HG02852 (cell line): ENCODE data around the gene GTF2IRD2.
"Not testable (repeated sequence)": the region's sequence is repeated elsewhere in the genome, so short reads cannot be mapped to it uniquely, and the experiment has no call there.

Experiments used
- ATAC-seq: cut with Tn5 transposase; IDR thresholded peaks from one replicate; pipeline ENCODE4 v1.9.1; 2021; ENCODE audit warnings: mild to moderate bottlenecking, moderate library complexity; ENCODE audit not compliant: unreplicated experiment

GTF2IRD2 gene

DNA sequence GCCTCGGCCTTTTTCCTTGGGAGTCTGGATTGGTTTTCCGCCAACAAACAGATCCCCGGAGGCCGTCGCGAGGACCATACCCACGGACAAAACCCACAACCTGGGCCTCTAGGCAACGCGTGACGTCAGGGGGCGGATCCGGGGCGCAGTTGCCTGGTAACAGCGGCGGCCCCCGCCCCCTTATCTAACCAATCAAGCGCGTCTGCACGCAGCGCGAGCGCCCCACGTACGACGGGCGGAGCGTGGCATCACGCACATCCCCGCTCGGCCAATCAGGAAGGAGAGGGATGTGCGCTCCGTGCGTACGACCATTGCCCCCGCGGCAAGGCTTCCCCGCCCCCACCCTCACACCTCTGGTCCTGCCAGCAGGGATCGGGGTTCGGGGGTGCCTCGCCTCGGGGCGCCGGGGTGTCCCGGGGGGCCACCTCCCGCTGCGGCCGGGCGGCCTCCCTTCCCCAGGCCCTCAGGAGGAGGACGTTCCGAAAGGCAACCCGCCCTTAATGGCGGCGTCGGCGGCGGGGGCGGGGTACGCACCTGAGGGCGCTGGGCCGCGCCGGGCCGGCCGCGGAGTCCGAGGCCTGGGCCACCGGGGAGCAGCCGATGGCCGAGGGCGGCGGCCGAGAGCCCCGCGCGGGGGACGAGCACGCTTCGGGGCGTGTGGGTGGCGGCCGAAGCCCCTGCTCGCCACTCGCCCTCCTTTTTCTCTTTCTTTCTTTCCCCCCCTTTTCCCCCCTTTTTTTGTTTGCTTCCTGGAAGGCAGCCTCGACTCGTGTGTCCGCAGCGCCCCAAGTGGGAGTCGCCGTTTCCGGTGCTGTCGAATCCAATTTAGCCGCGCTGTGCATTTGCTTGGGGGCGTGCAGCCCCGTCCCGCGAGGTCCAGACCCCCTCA is at the start of gene GTF2IRD2:
TSS of gene GTF2IRD2 (minus strand) at position 773 of the 889 bp plus-strand sequence. CDS start 15,227 bp downstream, outside the sequence.
- ATAC-seq = peak; percentile 65

DNA sequence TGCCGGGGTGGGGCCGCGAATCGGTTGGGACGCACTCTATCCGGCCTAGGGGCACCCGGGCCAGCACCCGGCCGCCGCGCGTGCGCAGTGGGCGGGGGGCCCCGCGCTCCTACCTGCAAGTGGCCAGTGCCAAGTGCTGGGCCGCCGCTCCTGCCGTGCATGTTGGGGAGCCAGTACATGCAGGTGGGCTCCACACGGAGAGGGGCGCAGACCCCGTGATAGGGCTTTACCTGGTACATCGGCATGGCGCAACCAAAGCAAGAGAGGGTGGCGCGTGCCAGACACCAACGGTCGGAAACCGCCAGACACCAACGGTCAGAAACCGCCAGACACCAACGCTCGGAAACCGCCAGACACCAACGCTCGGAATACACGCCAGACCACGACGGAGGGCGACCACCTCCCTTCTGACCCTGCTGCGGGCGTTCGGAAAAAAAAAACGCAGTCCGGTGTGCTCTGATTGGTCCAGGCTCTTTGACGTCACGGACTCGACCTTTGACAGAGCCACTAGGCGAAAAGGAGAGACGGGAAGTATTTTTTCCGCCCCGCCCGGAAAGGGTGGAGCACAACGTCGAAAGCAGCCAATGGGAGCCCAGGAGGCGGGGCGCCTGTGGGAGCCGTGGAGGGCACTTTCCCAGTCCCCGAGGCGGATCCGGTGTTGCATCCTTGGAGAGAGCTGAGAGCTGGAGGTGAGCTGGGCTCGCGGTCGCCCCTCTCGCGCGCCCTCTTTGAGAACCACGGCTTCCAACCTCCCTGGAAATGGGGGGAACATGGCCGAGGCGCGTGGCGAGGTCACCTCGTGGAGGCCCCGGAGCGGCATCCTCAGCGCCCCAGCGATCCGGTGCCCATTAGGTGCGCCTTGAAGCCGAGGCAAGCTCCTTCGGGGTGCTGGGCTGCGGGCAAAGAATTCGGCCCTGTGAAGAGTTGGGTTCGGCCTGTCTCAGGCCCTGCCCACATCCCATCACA is 39.0 kb upstream of the GTF2IRD2 start:
- peak; percentile 59 for ATAC-seq

DNA sequence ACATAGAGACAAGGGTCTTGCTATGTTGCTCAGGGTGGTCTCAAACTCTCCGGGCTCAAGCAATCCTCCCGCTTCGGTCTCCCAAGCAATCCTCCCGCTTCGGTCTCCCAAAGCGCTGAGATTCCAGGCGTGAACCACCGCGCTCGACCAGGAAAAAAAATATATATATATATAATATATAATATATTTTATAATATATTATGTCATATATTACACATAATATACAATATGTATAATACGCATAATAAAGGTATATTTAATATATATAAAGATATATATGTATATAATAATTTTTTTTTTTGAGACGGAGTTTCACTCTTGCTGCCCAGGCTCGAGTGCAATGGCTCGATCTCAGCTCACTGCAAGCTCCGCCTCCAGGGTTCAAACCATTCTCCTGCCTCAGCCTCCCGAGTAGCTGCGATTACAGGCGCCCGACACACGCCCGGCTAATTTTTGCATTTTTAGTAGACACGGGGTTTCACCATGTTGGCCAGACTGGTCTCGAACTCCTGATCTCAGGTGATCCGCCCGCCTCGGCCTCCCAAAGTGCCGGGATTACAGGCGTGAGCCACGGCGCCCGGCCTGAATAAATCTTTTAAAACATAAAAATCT is 38.2 kb upstream of the GTF2IRD2 start:
- not testable (repeated sequence) for ATAC-seq

- not testable (repeated sequence) for ATAC-seq
These were observed 33.9 kb upstream of the GTF2IRD2 start for GRCh38 chr7:74885295-74885694.

- ATAC-seq = not testable (repeated sequence)
These were observed 30.7 kb upstream of the GTF2IRD2 start for GRCh38 chr7:74882110-74882509.

GRCh38 chr7:74874748-74875512 is 23.5 kb upstream of the GTF2IRD2 start:
- ATAC-seq = not testable (repeated sequence)

DNA sequence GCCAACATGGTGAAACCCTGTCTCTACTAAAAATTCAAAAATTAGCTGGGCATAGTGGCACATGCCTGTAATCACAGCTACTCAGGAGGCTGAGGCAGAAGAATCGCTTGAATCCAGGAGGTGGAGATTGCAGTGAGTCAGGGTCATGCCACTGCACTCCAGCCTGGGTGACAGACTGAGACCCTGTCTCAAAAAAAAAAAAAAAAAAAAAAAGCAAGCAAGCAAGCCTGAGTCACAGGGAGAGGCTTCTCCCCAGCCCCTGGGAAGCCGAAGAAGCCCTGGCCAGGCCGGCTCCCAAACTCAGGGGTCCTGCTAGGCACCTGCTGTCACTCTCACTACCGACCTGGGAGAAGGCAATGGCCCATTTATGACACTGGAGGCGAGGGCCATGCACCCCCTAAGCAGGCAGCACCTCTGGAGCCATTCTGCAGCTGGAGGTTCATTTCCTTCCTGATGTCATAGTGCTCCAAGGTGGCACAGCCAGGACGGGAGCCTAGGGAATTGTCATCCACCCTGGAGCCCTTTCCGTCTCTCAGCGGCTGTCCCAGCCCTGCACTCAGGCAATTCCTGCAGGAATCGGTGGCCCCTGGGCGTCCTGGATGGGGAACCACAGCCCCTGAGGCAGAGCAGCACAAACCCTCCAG is 22.8 kb upstream of the GTF2IRD2 start:
- ATAC-seq = not testable (repeated sequence)

DNA sequence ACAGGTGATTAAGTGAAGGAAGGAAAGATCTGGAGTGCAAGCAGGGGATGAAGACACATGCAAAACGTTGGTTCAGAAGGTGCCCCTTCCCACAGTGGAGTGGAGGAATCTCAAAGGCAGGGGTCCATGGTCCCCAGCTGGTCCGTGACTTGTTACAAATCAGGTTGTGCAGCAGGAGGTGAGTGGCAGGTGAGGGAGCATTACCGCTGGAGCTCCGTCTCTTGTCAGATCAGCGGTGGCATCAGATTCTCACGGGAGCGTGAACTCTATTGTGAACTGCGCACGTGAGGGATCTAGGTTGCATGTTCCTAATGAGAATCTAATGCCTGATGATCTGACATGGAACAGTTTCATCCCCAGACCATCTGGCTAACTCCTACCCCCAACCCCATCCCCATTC is 21.1 kb upstream of the GTF2IRD2 start:
- ATAC-seq = not testable (repeated sequence)

DNA sequence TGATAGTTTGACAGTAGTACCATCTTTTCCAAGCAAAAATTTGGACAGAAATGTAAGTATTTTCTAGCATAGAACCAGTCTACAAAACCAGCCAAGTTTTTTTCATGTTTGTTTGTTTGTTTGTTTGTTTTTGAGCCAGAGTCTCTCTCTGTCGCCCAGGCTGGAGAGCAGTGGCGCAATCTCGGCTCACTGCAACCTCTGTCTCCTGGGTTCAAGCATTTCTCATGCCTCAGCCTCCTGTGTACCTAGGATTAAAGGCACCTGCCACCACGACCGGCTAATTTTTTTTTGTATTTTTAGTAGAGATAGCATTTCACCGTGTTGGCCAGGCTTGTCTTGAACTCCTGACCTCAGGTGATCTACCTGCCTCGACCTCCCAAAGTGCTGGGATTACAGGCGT is 14.4 kb upstream of the GTF2IRD2 start:
- ATAC-seq = not testable (repeated sequence)

GRCh38 chr7:74849853-74850252 is 1.6 kb downstream of the GTF2IRD2 start:
- ATAC-seq = not testable (repeated sequence)

DNA sequence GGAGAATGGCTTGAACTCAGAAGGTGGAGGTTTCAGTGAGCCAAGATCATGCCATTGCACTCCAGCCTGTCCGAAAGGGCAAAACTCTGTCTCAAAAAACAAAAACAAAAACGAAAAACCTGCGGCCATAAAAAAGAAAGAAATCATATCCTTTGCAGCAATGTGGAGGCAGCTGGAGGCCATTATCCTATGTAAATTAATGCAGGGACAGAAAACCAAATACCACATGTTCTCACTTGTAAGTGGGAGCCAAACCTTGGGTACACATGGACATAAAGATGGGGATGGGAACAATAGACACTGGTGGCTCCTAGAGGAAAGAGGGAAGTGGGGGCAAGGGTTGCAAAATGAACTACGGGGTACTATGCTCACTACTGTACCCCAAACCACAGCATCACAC is 21.0 kb downstream of the GTF2IRD2 start:
- ATAC-seq = not testable (repeated sequence)

DNA sequence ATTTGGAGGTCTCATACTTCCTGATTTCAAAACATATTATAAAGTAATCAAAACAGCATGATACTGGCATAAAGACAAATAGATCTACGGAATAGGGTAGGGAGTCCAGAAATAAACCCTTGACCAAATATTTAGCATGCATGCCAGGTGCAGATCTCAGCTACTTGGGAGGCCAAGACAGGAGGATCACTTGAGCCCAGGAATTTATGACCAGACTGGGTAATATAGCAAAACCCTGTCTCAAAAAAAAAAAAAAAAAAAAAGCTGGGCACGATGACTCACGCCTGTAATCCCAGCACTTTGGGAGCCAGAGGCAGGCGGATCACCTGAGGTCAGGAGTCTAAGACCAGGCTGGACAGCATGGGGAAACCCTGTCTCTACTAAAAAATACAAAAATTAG is 21.4 kb downstream of the GTF2IRD2 start:
- ATAC-seq = not testable (repeated sequence)

DNA sequence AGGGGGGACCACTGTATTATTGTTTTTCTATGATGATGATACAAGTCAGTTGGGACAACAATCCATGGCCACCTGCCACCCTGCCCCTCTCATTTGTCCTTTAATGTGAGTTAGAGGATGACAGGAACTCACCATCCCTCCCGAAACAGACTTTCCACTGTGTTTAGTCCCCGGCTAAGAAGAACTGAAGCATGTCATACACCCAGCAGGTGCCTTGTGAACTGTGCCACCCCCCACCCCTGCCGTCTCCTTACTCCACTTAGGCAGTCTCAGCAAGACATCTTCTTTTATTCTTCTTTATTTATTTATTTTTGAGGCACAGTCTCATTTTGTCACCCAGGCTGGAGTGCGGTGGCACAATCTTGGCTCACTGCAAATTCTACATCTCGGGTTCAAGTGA is 30.1 kb downstream of the GTF2IRD2 start:
- not testable (repeated sequence) for ATAC-seq

DNA sequence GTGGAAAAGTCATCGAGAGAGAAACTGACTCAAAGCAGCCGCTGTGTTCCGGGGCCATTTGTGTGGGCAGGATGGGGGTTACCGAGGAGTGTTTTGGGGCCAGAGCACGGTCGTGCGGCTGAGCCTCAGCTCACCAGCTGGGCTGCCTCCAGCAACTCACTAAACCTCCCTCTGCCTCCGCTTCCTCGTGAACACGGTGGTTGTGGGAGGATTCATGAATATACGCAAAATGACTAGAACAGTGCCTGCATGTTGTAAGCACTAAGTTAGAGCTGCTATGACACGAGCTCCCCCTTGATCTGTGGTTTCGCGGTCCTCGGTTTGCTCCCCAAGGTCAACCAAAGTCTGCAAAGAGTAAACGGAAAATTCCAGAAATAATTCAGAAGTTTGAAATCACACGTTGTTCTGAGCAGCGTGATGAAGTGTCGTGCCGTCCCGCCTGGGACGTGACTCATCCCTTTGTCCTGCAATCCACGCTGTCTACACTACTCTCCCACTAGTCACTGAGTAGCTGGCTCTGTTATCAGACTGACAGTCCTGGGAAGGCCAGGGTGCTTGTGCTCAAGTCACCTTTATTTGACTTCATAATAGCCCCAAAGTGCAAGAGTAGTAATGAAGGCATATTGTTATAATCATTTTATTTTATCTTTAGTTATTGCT is 31.1 kb downstream of the GTF2IRD2 start:
- peak; percentile 91 for ATAC-seq

DNA sequence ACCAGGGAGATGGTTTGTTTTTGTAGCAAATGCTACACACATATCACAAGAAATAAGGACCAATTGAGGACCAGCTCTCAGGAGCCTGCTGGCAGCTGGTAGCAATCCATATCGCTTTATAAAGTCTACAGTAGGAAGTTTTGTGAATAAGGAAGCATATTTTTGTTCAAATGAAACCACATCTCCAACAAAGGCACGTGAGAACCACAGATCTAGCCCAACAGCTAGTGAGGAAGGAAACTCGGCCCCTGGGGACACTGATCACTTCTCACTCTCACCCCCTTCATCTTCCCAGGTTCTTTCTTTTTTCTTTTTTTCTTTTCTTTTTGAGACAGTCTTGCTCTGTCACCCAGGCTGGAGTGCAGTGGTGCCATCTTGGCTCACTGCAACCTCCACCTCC is 35.5 kb downstream of the GTF2IRD2 start:
- ATAC-seq = not testable (repeated sequence)

DNA sequence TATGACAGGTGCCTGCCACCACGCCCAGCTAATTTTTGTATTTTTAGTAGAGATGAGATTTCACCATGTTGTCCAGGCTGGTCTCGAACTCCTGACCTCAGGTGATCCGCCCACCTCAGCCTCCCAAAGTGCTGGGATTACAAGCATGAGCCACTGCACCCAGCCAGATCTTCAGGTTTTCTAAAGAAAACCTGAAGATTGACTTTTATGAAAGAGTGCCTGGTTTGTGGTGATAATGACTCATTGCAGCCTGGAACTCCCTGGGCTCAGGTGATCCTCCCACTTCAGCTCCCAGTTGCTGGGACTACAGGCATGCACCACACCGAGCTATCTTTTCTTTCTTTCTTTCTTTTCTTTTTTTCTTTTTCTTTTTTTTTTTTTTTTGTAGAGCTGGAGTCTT is 52.8 kb downstream of the GTF2IRD2 start:
- ATAC-seq = not testable (repeated sequence)

DNA sequence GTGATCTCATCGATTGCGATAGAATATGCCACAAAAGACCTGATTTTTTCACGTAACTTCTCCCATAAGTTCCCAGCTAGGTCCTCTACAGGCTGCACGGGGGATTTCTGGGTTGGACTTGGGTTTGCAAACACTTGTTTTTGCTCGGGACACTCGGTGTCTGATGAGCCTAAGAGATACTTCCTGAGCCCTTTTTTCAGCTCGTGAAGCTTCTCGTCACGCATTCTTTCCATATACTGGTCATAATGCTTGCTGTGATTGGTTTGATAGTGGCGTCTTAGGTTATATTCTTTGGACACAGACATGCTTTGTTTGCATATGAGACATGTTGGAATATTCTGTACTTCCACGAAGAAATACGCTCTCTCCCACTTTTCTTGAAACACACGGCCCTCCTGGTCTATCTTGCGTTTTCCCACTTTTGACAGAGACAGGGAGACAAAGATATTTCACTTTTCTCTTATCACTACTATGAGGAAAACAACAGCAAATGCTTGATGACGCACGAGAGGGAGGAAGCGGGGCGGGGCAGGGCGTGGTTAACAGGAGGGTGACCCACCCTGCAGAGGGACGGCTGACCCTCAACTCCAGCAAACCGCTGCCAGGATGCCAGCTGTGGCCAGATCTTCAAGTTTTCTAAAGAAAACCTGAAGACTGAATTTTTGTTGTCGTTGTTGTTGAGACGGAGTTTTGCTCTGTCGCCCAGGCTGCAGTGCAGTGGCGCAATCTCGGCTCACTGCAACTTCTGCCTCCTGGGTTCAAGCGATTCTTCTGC is 53.4 kb downstream of the GTF2IRD2 start:
- not testable (repeated sequence) for ATAC-seq

DNA sequence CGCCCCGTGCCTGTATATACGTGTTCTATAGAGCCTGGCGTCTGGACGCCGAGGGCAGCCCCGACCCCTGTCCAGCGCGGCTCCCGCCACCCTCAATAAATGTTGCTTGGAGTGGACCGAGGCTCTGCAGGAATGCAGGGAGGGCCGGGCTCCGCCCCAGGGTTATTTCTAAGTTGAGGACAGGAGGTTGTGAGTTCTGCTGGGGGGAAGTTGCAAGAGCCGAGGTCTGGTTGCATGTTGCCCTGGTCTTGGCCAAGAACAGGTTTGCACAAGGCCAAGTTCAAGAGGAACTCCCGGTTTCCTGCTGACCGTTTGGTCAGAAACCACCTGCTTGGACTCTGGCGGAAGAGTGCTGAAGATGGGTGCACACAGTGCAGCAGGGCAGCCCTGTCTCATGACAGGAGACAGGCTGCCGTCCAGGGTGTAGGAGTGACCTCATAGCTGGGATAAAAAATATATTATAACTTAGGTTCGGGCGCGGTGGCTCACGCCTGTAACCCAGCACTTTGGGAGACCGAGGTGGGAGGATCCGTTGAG is 62.1 kb downstream of the GTF2IRD2 start:
- ATAC-seq = not testable (repeated sequence)
